Spleen (tissue), 7 donors: ENCODE measurements around the gene GNG7.
"Not testable (repeated sequence)": the region's sequence is repeated elsewhere in the genome, so short reads cannot be mapped to it uniquely, and the experiment has no call there.

ENCODE experiments used
- CTCF ChIP-seq, 11 experiments: fragments of 200-600 bp in 7 of 11; fragments of 450-650 bp in 4 of 11; sonication (generic) in 4 of 11; IDR thresholded peaks in 8 of 11; conservative IDR thresholded peaks in 3 of 11; 1 replicate in 7 of 11; 2 replicates in 4 of 11; pipeline versions ENCODE4 v1.4.0 to v1.8.0; 2016 to 2021; ENCODE audit warnings: antibody characterized with exemption in 11 of 11, inconsistent platforms in 4 of 11, mild to moderate bottlenecking in 1 of 11
- POLR2A ChIP-seq, 3 donors: fragments of 450-650 bp; IDR thresholded peaks; one replicate each; pipeline ENCODE4 v1.5.1; 2017; ENCODE audit warnings: antibody characterized with exemption in 3 of 3, mild to moderate bottlenecking in 1 of 3
- POLR2AphosphoS5 ChIP-seq, 3 donors: sonication (generic); formaldehyde crosslinking; IDR thresholded peaks; one replicate each; pipeline ENCODE4 v1.5.1; 2017; ENCODE audit warnings: antibody characterized with exemption in 3 of 3
- donor health status: DM: no; HTN: no; CAD: no; lungs with moderate emphysema.
- donor health status: DM: no; HTN: no; CAD: no.
- donor health status: DM: no; HTN: no; CAD: no.

DNA sequence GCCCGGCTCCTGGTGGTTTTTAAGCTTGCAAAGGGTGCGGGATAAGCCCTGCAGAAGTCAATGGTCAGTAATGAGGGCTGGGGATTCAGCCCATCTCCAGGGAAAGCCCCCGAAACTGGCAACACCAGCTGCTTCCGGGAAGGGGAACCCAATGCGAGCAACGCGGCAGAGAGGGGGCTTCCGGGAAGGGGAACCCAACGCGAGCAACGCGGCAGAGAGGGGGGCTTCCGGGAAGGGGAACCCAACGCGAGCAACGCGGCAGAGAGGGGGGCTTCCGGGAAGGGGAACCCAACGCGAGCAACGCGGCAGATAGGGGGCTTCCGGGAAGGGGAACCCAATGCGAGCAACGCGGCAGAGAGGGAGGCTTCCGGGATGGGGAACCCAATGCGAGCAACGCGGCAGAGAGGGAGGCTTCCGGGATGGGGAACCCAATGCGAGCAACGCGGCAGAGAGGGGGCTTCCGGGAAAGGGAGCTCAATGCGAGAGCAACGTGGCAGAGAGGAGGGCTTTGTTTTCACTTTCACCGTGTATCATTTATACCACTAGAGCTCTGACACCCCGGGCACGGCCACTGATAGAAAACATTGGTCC, 80.0 kb downstream of the GNG7 start:
- peak in 1 of 11 experiments; percentile 26 for TF ChIP-seq CTCF (IDR thresholded peaks at IDR 0.05 in 8 of 11, conservative IDR thresholded peaks at IDR 0.05 in 3 of 11)
- not testable (repeated sequence) for TF ChIP-seq POLR2A, POLR2AphosphoS5 (IDR thresholded peaks at IDR 0.05)
